ENCODE results near the gene CYTH1. TPM values are rescaled to one million over a fixed set of nuclear protein-coding genes. Genes with fewer than 3 reads are reported as not detected.

Gene CYTH1
- total and polyA plus RNA-seq, 10 of the 15 experiments (the other 5 are each of a cell fraction or from before 2014, with no cell fraction given) = 6.6 to 188 (median 145) TPM

GRCh38 chr17:78645421-78646295 lies 136.4 kb downstream of the CYTH1 start (continued):
- TF ChIP-seq TCF12 (IDR thresholded peaks at IDR 0.05; ENCODE audit: low read depth, low read length) = peak; percentile 85; the same call in 1 of the 2 replicates
- no peak for TF ChIP-seq KDM1A (IDR thresholded peaks at IDR 0.05; ENCODE audit: borderline replicate concordance)
- TF ChIP-seq RFX5 (IDR thresholded peaks at IDR 0.05; ENCODE audit: low read depth, low read length) = no peak
- TF ChIP-seq POLR2AphosphoS2 (IDR thresholded peaks at IDR 0.05; ENCODE audit: low read depth, low read length) = no peak
- no peak for TF ChIP-seq NFYB (IDR thresholded peaks at IDR 0.05; ENCODE audit: insufficient read depth, low read depth, low read length)
- TF ChIP-seq ZSCAN29 (IDR thresholded peaks at IDR 0.05) = no peak
- no peak for TF ChIP-seq SUZ12 (IDR thresholded peaks at IDR 0.05; ENCODE audit: unreplicated experiment)
- no peak for TF ChIP-seq ZBTB33 (IDR thresholded peaks at IDR 0.05)
- TF ChIP-seq ZBTB40 (IDR thresholded peaks at IDR 0.05; ENCODE audit: borderline replicate concordance) = no peak
- TF ChIP-seq PAX8 (IDR thresholded peaks at IDR 0.05) = no peak
- no peak for TF ChIP-seq STAT1 (conservative IDR thresholded peaks at IDR 0.05)
- TF ChIP-seq SMAD1 (IDR thresholded peaks at IDR 0.05; ENCODE audit: low read depth, partially characterized antibody) = no peak
- TF ChIP-seq SUPT20H (IDR thresholded peaks at IDR 0.05; ENCODE audit: borderline replicate concordance, control insufficient read depth, low read depth, low read length) = no peak
- TF ChIP-seq SPI1 (IDR thresholded peaks at IDR 0.05; ENCODE audit: borderline replicate concordance, insufficient read depth, low read depth, low read length) = peak; percentile 99
- peak; percentile 89; the same call in 1 of the 2 replicates for TF ChIP-seq STAT3 (IDR thresholded peaks at IDR 0.05; ENCODE audit: low read depth, low read length)
- TF ChIP-seq PBX3 (IDR thresholded peaks at IDR 0.05; ENCODE audit: insufficient replicate concordance, low read depth, low read length) = peak; percentile 38
- no peak for TF ChIP-seq NKRF (conservative IDR thresholded peaks at IDR 0.05)

Data from GM12878 (cell line).